SK-N-MC (cell line): Measurements from ENCODE around the gene DROSHA.

Source experiments
- EZH2 ChIP-seq: fragments of 200-600 bp; sonication (generic); IDR thresholded peaks from one replicate; pipeline ENCODE4 v1.6.1; 2017; ENCODE audit warnings: antibody characterized with exemption
- POLR2AphosphoS5 ChIP-seq: IDR thresholded peaks from 2 replicates; pipeline ENCODE4 v1.6.1; 2012; ENCODE audit warnings: mild to moderate bottlenecking, low read depth, low read length, borderline replicate concordance

DNA sequence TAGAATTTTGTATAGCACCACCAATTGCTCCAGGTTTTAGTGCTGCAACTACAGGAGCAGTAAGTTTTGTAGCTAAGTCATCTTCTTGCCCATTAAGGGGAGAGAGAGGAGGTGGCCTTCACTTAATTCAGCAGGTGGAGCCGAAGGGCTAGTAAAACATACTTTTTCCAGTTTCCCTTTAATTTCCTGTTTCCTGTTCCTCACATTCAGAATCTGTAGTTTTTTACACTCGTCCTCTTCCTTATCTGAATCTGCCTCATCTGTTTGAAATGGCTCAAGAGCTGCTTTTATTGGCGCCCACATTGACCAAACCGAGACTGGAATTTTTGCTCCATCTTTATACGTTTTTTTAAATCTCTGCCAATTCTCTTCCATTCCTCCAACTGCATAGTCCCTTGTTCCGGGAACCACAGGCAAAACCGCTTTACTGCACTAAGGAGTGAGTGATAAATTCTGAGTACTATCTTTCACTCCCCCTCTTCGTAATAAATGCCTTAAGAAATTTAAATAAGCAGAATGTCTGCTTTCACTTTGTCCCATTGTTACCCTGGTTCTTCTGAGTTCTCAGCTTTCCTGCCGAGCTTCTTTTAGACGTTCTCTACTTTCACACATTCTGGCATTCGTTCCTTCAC is 133.9 kb downstream of the DROSHA start:
- TF ChIP-seq EZH2: no peak
- TF ChIP-seq POLR2AphosphoS5: no peak
